Measurements from ENCODE around the gene NEURL1.

DNA sequence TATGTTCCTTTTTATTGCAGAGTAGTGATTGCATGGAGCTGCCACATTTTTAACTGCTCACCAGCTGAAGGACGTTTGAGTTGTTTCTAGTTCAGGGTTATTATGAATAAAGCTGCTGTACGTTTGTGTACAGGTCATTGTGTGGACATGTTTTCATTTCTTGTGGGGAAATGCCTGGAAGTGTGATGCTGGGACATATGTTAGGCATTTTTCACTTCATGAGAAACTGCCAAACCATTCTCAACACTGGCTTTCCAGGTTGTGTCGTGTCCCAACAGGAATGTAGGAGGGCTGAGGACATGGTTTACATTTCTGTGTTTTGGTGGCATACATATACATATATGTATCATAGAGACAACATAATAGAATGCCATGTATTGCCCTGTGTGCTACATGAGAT, 73.0 kb downstream of the NEURL1 start:
- TF ChIP-seq POLR2A (IDR thresholded peaks at IDR 0.05) = no peak
- TF ChIP-seq, protein P1, sequence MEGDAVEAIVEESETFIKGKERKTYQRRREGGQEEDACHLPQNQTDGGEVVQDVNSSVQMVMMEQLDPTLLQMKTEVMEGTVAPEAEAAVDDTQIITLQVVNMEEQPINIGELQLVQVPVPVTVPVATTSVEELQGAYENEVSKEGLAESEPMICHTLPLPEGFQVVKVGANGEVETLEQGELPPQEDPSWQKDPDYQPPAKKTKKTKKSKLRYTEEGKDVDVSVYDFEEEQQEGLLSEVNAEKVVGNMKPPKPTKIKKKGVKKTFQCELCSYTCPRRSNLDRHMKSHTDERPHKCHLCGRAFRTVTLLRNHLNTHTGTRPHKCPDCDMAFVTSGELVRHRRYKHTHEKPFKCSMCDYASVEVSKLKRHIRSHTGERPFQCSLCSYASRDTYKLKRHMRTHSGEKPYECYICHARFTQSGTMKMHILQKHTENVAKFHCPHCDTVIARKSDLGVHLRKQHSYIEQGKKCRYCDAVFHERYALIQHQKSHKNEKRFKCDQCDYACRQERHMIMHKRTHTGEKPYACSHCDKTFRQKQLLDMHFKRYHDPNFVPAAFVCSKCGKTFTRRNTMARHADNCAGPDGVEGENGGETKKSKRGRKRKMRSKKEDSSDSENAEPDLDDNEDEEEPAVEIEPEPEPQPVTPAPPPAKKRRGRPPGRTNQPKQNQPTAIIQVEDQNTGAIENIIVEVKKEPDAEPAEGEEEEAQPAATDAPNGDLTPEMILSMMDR (IDR thresholded peaks at IDR 0.05) = no peak
